Measurements from ENCODE around the gene CDKAL1.

The CDKAL1 gene

GRCh38 chr6:21279619-21280018 lies 745.4 kb downstream of the CDKAL1 start:
- TF ChIP-seq CTCF (IDR thresholded peaks at IDR 0.05; ENCODE audit: low read length, missing control alignments): no peak
- DNase-seq (ENCODE audit: low read depth): no peak
- no peak overlapping the region for H3K4me3 ChIP-seq (replicated peaks; ENCODE audit: low read depth, low read length)

- TF ChIP-seq CTCF (IDR thresholded peaks at IDR 0.05; ENCODE audit: low read length, missing control alignments): no peak
- H3K4me3 ChIP-seq (replicated peaks; ENCODE audit: low read depth, low read length): no peak overlapping the region
- DNase-seq (ENCODE audit: low read depth): no peak
Observed at GRCh38 chr6:21281366-21281765, 747.1 kb downstream of the CDKAL1 start.
